ENCODE results near the gene KDM2B.

Gene KDM2B

GRCh38 chr12:121507245-121507644 is 73.6 kb downstream of the KDM2B start:
- Histone ChIP-seq H3K4me2 (ENCODE audit: low read depth, low read length) (no peak overlapping the region), H3K79me2 (ENCODE audit: low read length) (no peaks in the 10 kb centered on the region), H3K4me3 (ENCODE audit: low read length) (no peak overlapping the region), H3K4me1 (ENCODE audit: low read length) (no peaks in the 10 kb centered on the region), H3F3A (ENCODE audit: insufficient read depth, low read length) (no peaks in the 10 kb centered on the region), H3K27me3 (replicated peaks; ENCODE audit: insufficient read depth, low read length) (no peaks in the 10 kb centered on the region), H3K36me3 (replicated peaks; ENCODE audit: insufficient read depth, low read length) (no peaks in the 10 kb centered on the region), H2AFZ (ENCODE audit: low read length) (no peak overlapping the region), H3K27ac (ENCODE audit: low read length) (no peak overlapping the region), H4K20me1 (ENCODE audit: insufficient read depth, low read length) (no peaks in the 10 kb centered on the region), H3K9me2 (replicated peaks; ENCODE audit: insufficient read depth, low read length) (no peaks in the 10 kb centered on the region), H3K9me3 (replicated peaks; ENCODE audit: insufficient read depth, low read length) (no peaks in the 10 kb centered on the region), H3K9ac (ENCODE audit: low read length) (no peak overlapping the region)
- TF ChIP-seq EZH2phosphoT487 (IDR thresholded peaks at IDR 0.05; ENCODE audit: low read length) (no peak), EZH2 (optimal IDR thresholded peaks at IDR 0.05; ENCODE audit: low read depth, low read length) (no peak)
- TF ChIP-seq, protein P1, sequence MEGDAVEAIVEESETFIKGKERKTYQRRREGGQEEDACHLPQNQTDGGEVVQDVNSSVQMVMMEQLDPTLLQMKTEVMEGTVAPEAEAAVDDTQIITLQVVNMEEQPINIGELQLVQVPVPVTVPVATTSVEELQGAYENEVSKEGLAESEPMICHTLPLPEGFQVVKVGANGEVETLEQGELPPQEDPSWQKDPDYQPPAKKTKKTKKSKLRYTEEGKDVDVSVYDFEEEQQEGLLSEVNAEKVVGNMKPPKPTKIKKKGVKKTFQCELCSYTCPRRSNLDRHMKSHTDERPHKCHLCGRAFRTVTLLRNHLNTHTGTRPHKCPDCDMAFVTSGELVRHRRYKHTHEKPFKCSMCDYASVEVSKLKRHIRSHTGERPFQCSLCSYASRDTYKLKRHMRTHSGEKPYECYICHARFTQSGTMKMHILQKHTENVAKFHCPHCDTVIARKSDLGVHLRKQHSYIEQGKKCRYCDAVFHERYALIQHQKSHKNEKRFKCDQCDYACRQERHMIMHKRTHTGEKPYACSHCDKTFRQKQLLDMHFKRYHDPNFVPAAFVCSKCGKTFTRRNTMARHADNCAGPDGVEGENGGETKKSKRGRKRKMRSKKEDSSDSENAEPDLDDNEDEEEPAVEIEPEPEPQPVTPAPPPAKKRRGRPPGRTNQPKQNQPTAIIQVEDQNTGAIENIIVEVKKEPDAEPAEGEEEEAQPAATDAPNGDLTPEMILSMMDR (IDR thresholded peaks at IDR 0.05; ENCODE audit: low read length) = no peak
- DNase-seq = no peak

GRCh38 chr12:121505513-121505912 is 75.3 kb downstream of the KDM2B start:
- no peak overlapping the region for H2AFZ ChIP-seq (ENCODE audit: low read length)
- H3K4me1 ChIP-seq (ENCODE audit: low read length) = no peaks in the 10 kb centered on the region
- no peak for DNase-seq
- H3K9me3 ChIP-seq (replicated peaks; ENCODE audit: insufficient read depth, low read length) = no peaks in the 10 kb centered on the region
- TF ChIP-seq EZH2phosphoT487 (IDR thresholded peaks at IDR 0.05; ENCODE audit: low read length) (no peak), EZH2 (optimal IDR thresholded peaks at IDR 0.05; ENCODE audit: low read depth, low read length) (no peak)
- TF ChIP-seq, protein P1 (IDR thresholded peaks at IDR 0.05; ENCODE audit: low read length) = no peak
- H3K4me3 ChIP-seq (ENCODE audit: low read length) = no peak overlapping the region
- no peak overlapping the region for H3K4me2 ChIP-seq (ENCODE audit: low read depth, low read length)
- no peak overlapping the region for H3K27ac ChIP-seq (ENCODE audit: low read length)
- no peak overlapping the region for H3K9ac ChIP-seq (ENCODE audit: low read length)
- H4K20me1 ChIP-seq (ENCODE audit: insufficient read depth, low read length) = no peaks in the 10 kb centered on the region
- H3K79me2 ChIP-seq (ENCODE audit: low read length) = no peaks in the 10 kb centered on the region
- no peaks in the 10 kb centered on the region for H3K36me3 ChIP-seq (replicated peaks; ENCODE audit: insufficient read depth, low read length)
- no peaks in the 10 kb centered on the region for H3F3A ChIP-seq (ENCODE audit: insufficient read depth, low read length)
- H3K9me2 ChIP-seq (replicated peaks; ENCODE audit: insufficient read depth, low read length) = no peaks in the 10 kb centered on the region
- no peaks in the 10 kb centered on the region for H3K27me3 ChIP-seq (replicated peaks; ENCODE audit: insufficient read depth, low read length)

DNA sequence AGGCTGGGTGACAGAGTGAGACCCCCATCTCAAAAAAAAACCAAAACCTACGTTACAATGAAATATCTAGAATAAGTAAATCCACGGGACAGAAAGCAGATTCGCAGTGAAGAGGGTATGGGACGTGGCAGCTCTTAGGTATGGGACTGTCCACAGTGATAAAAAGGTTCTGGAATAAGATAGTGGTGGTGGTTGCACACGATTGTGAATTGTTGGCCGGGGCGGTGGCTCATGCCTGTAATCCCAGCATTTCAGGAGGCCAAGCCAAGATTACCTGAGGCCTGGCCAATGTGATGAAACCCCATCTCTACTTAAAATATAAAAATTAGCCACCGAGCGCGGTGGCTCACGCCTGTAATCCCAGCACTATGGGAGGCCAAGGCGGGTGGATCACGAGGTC is 76.3 kb downstream of the KDM2B start:
- no peak for DNase-seq
- Histone ChIP-seq H3F3A (ENCODE audit: insufficient read depth, low read length) (no peaks in the 10 kb centered on the region), H3K27ac (ENCODE audit: low read length) (no peak overlapping the region), H4K20me1 (ENCODE audit: insufficient read depth, low read length) (no peaks in the 10 kb centered on the region), H3K4me1 (ENCODE audit: low read length) (no peaks in the 10 kb centered on the region), H3K9me2 (replicated peaks; ENCODE audit: insufficient read depth, low read length) (no peaks in the 10 kb centered on the region), H3K79me2 (ENCODE audit: low read length) (no peaks in the 10 kb centered on the region), H3K36me3 (replicated peaks; ENCODE audit: insufficient read depth, low read length) (no peaks in the 10 kb centered on the region), H2AFZ (ENCODE audit: low read length) (no peak overlapping the region), H3K4me2 (ENCODE audit: low read depth, low read length) (no peak overlapping the region), H3K9ac (ENCODE audit: low read length) (no peak overlapping the region), H3K4me3 (ENCODE audit: low read length) (no peak overlapping the region), H3K9me3 (replicated peaks; ENCODE audit: insufficient read depth, low read length) (no peaks in the 10 kb centered on the region), H3K27me3 (replicated peaks; ENCODE audit: insufficient read depth, low read length) (no peaks in the 10 kb centered on the region)
- TF ChIP-seq EZH2 (optimal IDR thresholded peaks at IDR 0.05; ENCODE audit: low read depth, low read length) = no peak
- no peak for TF ChIP-seq EZH2phosphoT487 (IDR thresholded peaks at IDR 0.05; ENCODE audit: low read length)
- TF ChIP-seq, protein P1 (IDR thresholded peaks at IDR 0.05; ENCODE audit: low read length) = no peak

Measured in MM.1S (cell line).